Liver (tissue), 3 donors: ENCODE results near the gene GPR171.
"Not testable (repeated sequence)": the region's sequence is repeated elsewhere in the genome, so short reads cannot be mapped to it uniquely, and the experiment has no call there.

Experiments
- FOXA1 ChIP-seq: IDR thresholded peaks from 2 replicates; pipeline ENCODE4 v1.6.1; 2016; ENCODE audit warnings: antibody characterized with exemption
- JUND ChIP-seq, 2 donors: IDR thresholded peaks; 2 replicates each; pipeline ENCODE4 v1.6.1; 2016; ENCODE audit warnings: antibody characterized with exemption in 2 of 2
- TAF1 ChIP-seq: conservative IDR thresholded peaks from 2 replicates; pipeline ENCODE4 v1.6.1; 2016; ENCODE audit warnings: antibody characterized with exemption, mild to moderate bottlenecking
- YY1 ChIP-seq: IDR thresholded peaks from 2 replicates; pipeline ENCODE4 v1.6.1; 2016; ENCODE audit warnings: antibody characterized with exemption, mild to moderate bottlenecking
- TF ChIP-seq, protein P1 (sequence below): IDR thresholded peaks from 2 replicates; pipeline ENCODE4 v1.6.1; 2016; ENCODE audit warnings: antibody characterized with exemption, mild to moderate bottlenecking
- TF ChIP-seq, protein P2 (sequence below): fragments of 150-350 bp; IDR thresholded peaks from 2 replicates; pipeline ENCODE4 v1.5.1; 2017; ENCODE audit warnings: improper control_type of control experiment, low read depth, low read length; ENCODE audit not compliant: missing input control
- TF ChIP-seq, protein P3 (sequence below): IDR thresholded peaks from 2 replicates; pipeline ENCODE4 v1.6.1; 2016; ENCODE audit warnings: antibody characterized with exemption
- TF ChIP-seq, protein P4 (sequence below): IDR thresholded peaks from 2 replicates; pipeline ENCODE4 v1.6.1; 2016; ENCODE audit warnings: antibody characterized with exemption
- donor health status: healthy.
- donor health status: healthy.

DNA sequence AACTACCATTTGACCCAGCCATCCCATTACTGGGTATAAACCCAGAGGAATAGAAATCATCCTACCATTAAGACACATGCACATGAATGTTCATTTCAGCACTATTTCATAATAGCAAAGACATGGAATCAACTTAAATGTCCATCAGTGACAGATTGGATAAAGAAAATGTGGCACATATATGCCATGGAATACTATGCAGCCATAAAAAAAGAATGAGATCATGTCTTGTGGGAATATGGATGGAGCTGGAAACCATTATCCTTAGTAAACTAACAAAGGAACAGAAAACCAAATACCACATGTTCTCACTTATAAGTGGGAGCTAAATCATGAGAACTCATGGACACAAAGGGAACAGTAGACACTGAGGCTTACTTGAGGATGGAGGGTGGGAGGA, 29.4 kb upstream of the GPR171 start:
- TF ChIP-seq, protein P1, sequence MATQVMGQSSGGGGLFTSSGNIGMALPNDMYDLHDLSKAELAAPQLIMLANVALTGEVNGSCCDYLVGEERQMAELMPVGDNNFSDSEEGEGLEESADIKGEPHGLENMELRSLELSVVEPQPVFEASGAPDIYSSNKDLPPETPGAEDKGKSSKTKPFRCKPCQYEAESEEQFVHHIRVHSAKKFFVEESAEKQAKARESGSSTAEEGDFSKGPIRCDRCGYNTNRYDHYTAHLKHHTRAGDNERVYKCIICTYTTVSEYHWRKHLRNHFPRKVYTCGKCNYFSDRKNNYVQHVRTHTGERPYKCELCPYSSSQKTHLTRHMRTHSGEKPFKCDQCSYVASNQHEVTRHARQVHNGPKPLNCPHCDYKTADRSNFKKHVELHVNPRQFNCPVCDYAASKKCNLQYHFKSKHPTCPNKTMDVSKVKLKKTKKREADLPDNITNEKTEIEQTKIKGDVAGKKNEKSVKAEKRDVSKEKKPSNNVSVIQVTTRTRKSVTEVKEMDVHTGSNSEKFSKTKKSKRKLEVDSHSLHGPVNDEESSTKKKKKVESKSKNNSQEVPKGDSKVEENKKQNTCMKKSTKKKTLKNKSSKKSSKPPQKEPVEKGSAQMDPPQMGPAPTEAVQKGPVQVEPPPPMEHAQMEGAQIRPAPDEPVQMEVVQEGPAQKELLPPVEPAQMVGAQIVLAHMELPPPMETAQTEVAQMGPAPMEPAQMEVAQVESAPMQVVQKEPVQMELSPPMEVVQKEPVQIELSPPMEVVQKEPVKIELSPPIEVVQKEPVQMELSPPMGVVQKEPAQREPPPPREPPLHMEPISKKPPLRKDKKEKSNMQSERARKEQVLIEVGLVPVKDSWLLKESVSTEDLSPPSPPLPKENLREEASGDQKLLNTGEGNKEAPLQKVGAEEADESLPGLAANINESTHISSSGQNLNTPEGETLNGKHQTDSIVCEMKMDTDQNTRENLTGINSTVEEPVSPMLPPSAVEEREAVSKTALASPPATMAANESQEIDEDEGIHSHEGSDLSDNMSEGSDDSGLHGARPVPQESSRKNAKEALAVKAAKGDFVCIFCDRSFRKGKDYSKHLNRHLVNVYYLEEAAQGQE: not testable (repeated sequence)
- TF ChIP-seq, protein P2, sequence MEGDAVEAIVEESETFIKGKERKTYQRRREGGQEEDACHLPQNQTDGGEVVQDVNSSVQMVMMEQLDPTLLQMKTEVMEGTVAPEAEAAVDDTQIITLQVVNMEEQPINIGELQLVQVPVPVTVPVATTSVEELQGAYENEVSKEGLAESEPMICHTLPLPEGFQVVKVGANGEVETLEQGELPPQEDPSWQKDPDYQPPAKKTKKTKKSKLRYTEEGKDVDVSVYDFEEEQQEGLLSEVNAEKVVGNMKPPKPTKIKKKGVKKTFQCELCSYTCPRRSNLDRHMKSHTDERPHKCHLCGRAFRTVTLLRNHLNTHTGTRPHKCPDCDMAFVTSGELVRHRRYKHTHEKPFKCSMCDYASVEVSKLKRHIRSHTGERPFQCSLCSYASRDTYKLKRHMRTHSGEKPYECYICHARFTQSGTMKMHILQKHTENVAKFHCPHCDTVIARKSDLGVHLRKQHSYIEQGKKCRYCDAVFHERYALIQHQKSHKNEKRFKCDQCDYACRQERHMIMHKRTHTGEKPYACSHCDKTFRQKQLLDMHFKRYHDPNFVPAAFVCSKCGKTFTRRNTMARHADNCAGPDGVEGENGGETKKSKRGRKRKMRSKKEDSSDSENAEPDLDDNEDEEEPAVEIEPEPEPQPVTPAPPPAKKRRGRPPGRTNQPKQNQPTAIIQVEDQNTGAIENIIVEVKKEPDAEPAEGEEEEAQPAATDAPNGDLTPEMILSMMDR: not testable (repeated sequence)
- TF ChIP-seq, protein P3, sequence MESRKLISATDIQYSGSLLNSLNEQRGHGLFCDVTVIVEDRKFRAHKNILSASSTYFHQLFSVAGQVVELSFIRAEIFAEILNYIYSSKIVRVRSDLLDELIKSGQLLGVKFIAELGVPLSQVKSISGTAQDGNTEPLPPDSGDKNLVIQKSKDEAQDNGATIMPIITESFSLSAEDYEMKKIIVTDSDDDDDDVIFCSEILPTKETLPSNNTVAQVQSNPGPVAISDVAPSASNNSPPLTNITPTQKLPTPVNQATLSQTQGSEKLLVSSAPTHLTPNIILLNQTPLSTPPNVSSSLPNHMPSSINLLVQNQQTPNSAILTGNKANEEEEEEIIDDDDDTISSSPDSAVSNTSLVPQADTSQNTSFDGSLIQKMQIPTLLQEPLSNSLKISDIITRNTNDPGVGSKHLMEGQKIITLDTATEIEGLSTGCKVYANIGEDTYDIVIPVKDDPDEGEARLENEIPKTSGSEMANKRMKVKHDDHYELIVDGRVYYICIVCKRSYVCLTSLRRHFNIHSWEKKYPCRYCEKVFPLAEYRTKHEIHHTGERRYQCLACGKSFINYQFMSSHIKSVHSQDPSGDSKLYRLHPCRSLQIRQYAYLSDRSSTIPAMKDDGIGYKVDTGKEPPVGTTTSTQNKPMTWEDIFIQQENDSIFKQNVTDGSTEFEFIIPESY: not testable (repeated sequence)
- not testable (repeated sequence) for TF ChIP-seq TAF1; FOXA1; YY1; JUND (IDR thresholded peaks at IDR 0.05)
- TF ChIP-seq, protein P4, sequence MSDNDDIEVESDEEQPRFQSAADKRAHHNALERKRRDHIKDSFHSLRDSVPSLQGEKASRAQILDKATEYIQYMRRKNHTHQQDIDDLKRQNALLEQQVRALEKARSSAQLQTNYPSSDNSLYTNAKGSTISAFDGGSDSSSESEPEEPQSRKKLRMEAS: not testable (repeated sequence)
